GM04504 (cell line): ENCODE data around the gene ORMDL2.
"Not testable (repeated sequence)": the region's sequence is repeated elsewhere in the genome, so short reads cannot be mapped to it uniquely, and the experiment has no call there.

Experiments
- DNase-seq: peaks from one replicate; pipeline ENCODE4 v3.0.0-alpha.2; 2012; ENCODE audit warnings: low read depth

ORMDL2 gene

GRCh38 chr12:55829967-55830600 lies 12.2 kb downstream of the ORMDL2 start:
- DNase-seq = no peak

GRCh38 chr12:55830601-55831446 lies 13.0 kb downstream of the ORMDL2 start:
- no peak for DNase-seq

- DNase-seq = no peak
Measured at GRCh38 chr12:55831447-55831815, 13.6 kb downstream of the ORMDL2 start.

- no peak for DNase-seq
Measured at GRCh38 chr12:55833056-55833455, 15.2 kb downstream of the ORMDL2 start.

- not testable (repeated sequence) for DNase-seq
Measured at GRCh38 chr12:55834400-55834799, 16.6 kb downstream of the ORMDL2 start.

- DNase-seq = no peak
Measured at GRCh38 chr12:55838361-55838760, 20.5 kb downstream of the ORMDL2 start.

GRCh38 chr12:55839345-55840140 lies 21.7 kb downstream of the ORMDL2 start:
- DNase-seq = no peak

GRCh38 chr12:55840581-55841351 lies 22.9 kb downstream of the ORMDL2 start:
- no peak for DNase-seq

GRCh38 chr12:55842681-55843429 lies 25.0 kb downstream of the ORMDL2 start, which contains the start of gene MMP19:
Gene MMP19, minus strand, starts transcription at chr12:55842936. Its CDS starts 106 bp downstream, at chr12:55842830.
- no peak for DNase-seq

- no peak for DNase-seq
Measured at GRCh38 chr12:55843431-55843830, 25.6 kb downstream of the ORMDL2 start.

GRCh38 chr12:55844961-55845360 lies 27.1 kb downstream of the ORMDL2 start:
- no peak for DNase-seq

- DNase-seq = no peak
Measured at GRCh38 chr12:55845361-55845760, 27.5 kb downstream of the ORMDL2 start.

- no peak for DNase-seq
Measured at GRCh38 chr12:55845785-55846496, 28.1 kb downstream of the ORMDL2 start.

GRCh38 chr12:55847033-55847432 lies 29.2 kb downstream of the ORMDL2 start:
- no peak for DNase-seq

- DNase-seq = peak; percentile 98
Measured at GRCh38 chr12:55847603-55848291, 29.9 kb downstream of the ORMDL2 start.

GRCh38 chr12:55849616-55850343 lies 31.9 kb downstream of the ORMDL2 start:
- DNase-seq = no peak

GRCh38 chr12:55850401-55850800 lies 32.6 kb downstream of the ORMDL2 start:
- no peak for DNase-seq

- DNase-seq = no peak
Measured at GRCh38 chr12:55850893-55851292, 33.1 kb downstream of the ORMDL2 start.

GRCh38 chr12:55852740-55853139 lies 34.9 kb downstream of the ORMDL2 start:
- DNase-seq = no peak
